Liver (tissue), 9 donors: ENCODE results near the gene CORO2A. TPM values are rescaled to one million over a fixed set of nuclear protein-coding genes. Genes with fewer than 3 reads are reported as not detected.

Experiments used
- DNase-seq: peaks from one replicate; pipeline ENCODE4 v3.0.0-alpha.2; 2017; ENCODE audit warnings: low spot score
- H3K27ac ChIP-seq, 2 donors: one replicate each; pipeline ENCODE4 v1.7.0; 2013; ENCODE audit warnings: inconsistent platforms in 2 of 2, low read length in 2 of 2, control low read depth in 1 of 2, low read depth in 1 of 2, mild to moderate bottlenecking in 1 of 2
- H3K27me3 ChIP-seq, 4 donors: one replicate each; pipeline versions ENCODE4 v1.6.1 to v1.7.0; 2013; ENCODE audit warnings: low read length in 3 of 4, inconsistent platforms in 1 of 4, mild to moderate bottlenecking in 1 of 4, moderate library complexity in 1 of 4; ENCODE audit not compliant: control insufficient read depth in 4 of 4, insufficient read depth in 4 of 4
- H3K36me3 ChIP-seq, 4 donors: one replicate each; pipeline versions ENCODE4 v1.6.1 to v1.7.0; 2013; ENCODE audit warnings: low read length in 3 of 4, mild to moderate bottlenecking in 3 of 4, low read depth in 1 of 4, moderate library complexity in 1 of 4; ENCODE audit not compliant: control insufficient read depth in 4 of 4, insufficient read depth in 3 of 4
- H3K4me1 ChIP-seq, 4 donors: one replicate each; pipeline versions ENCODE4 v1.6.1 to v1.7.0; 2013; ENCODE audit warnings: low read length in 3 of 4, mild to moderate bottlenecking in 3 of 4, moderate library complexity in 1 of 4; ENCODE audit not compliant: control insufficient read depth in 4 of 4, insufficient read depth in 4 of 4
- H3K4me3 ChIP-seq, 3 donors: one replicate each; pipeline versions ENCODE4 v1.6.1 to v1.7.0; 2013; ENCODE audit warnings: low read length in 3 of 3, control low read depth in 1 of 3, low read depth in 1 of 3, mild to moderate bottlenecking in 1 of 3
- H3K9ac ChIP-seq, 2 donors: one replicate each; pipeline ENCODE4 v1.7.0; 2013; ENCODE audit warnings: low read length in 2 of 2, mild to moderate bottlenecking in 2 of 2, moderate library complexity in 2 of 2, control low read depth in 1 of 2, low read depth in 1 of 2
- H3K9me3 ChIP-seq, 4 donors: one replicate each; pipeline versions ENCODE4 v1.6.1 to v1.7.0; 2013; ENCODE audit warnings: low read length in 3 of 4; ENCODE audit not compliant: control insufficient read depth in 4 of 4
- FOXA1 ChIP-seq: IDR thresholded peaks from 2 replicates; pipeline ENCODE4 v1.6.1; 2016; ENCODE audit warnings: antibody characterized with exemption
- FOXA2 ChIP-seq: IDR thresholded peaks from 2 replicates; pipeline ENCODE4 v1.6.1; 2016; ENCODE audit warnings: antibody characterized with exemption
- HNF4A ChIP-seq, 2 donors: conservative IDR thresholded peaks; 2 replicates each; pipeline ENCODE4 v1.6.1; 2016; ENCODE audit warnings: antibody characterized with exemption in 2 of 2, mild to moderate bottlenecking in 2 of 2
- HNF4G ChIP-seq: IDR thresholded peaks from 2 replicates; pipeline ENCODE4 v1.6.1; 2016; ENCODE audit warnings: antibody characterized with exemption
- JUND ChIP-seq, 2 donors: IDR thresholded peaks; 2 replicates each; pipeline ENCODE4 v1.6.1; 2016; ENCODE audit warnings: antibody characterized with exemption in 2 of 2
- MAX ChIP-seq: IDR thresholded peaks from 2 replicates; pipeline ENCODE4 v1.6.1; 2016; ENCODE audit warnings: antibody characterized with exemption
- NR2F2 ChIP-seq: IDR thresholded peaks from 2 replicates; pipeline ENCODE4 v1.6.1; 2016; ENCODE audit warnings: antibody characterized with exemption
- RAD21 ChIP-seq, 2 donors: IDR thresholded peaks; 2 replicates each; pipeline ENCODE4 v1.6.1; 2016; ENCODE audit warnings: antibody characterized with exemption in 2 of 2, mild to moderate bottlenecking in 2 of 2
- REST ChIP-seq: IDR thresholded peaks from 2 replicates; pipeline ENCODE4 v1.6.1; 2016; ENCODE audit warnings: antibody characterized with exemption, mild to moderate bottlenecking
- RXRA ChIP-seq, 2 donors: IDR thresholded peaks; 2 replicates each; pipeline ENCODE4 v1.6.1; 2017 to 2018; ENCODE audit warnings: antibody characterized with exemption in 2 of 2, mild to moderate bottlenecking in 1 of 2
- SP1 ChIP-seq: IDR thresholded peaks from 2 replicates; pipeline ENCODE4 v1.6.1; 2018; ENCODE audit warnings: antibody characterized with exemption, mild to moderate bottlenecking
- TAF1 ChIP-seq: conservative IDR thresholded peaks from 2 replicates; pipeline ENCODE4 v1.6.1; 2016; ENCODE audit warnings: antibody characterized with exemption, mild to moderate bottlenecking
- ZBTB33 ChIP-seq: IDR thresholded peaks from 2 replicates; pipeline ENCODE4 v1.6.1; 2016; ENCODE audit warnings: antibody characterized with exemption
- WGBS: extraction: QIAGEN DNeasy Blood & Tissue Kit; methylation state at CpG from one replicate; pipeline ENCODE4 v1.1.7; 2013; 5-methylcytosine and 5-hydroxymethylcytosine counted together
- polyA plus RNA-seq, 2 donors: library from polyadenylated mRNA; stranded (reverse) in 1 of 2; unstranded in 1 of 2; fragments of 200-250 nt in 1 of 2; fragments of >200 nt in 1 of 2; fragmentation: Nextera tagmentation in 1 of 2; extraction: Ambion mirVana in 1 of 2; gene quantifications; one replicate each; pipeline versions ENCODE4 v1.2.1 to v1.2.3, GENCODE V29; 2013 to 2015
- total RNA-seq, 2 donors: library from RNA; depleted of rRNA; stranded (reverse); fragments of >200 nt; gene quantifications; one replicate each; pipeline ENCODE4 v1.2.3, GENCODE V29; 2014
- donor health status: healthy.
- donor health status: healthy.
- donor health status: healthy.
- donor health status: healthy.
- donor health status: healthy.

Gene CORO2A
- total and polyA plus RNA-seq, 4 donors = 1.2 to 2.8 (median 1.4) TPM

DNA sequence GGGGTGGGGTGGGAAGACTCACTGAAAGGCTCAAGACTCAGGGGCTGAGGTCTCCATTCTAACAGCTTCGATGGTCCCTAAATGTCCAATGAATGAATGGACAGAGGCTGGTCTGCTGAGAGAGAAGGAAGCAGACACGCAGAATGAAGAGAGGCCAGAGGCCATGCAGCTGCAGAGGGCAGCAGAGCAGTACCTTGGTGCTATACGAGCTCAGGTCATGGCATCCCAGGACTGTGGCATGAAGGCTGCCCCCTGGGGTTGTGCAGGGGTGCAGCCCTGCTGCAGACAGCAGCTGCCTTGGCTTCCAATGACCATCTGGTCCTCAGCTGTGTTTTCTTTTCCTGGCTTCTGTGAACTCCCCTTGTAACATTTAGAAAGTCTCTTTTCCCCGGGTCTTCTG, 15.2 kb upstream of the CORO2A start:
- 78% methylated on average over 4 of the region's 4 CpGs for WGBS
- Histone ChIP-seq H3K9ac (no peak overlapping the region), H3K36me3 (peaks cover 0 to 6% (median 1%) of the 10 kb centered on the region in 4 donors)

GRCh38 chr9:98206754-98207153, 14.3 kb upstream of the CORO2A start:
- Histone ChIP-seq H3K4me3 (no peak overlapping the region), H3K9me3 (no peaks in the 10 kb centered on the region), H3K27ac (no peak overlapping the region), H3K27me3 (no peaks in the 10 kb centered on the region), H3K36me3 (peaks cover 0 to 6% (median 1%) of the 10 kb centered on the region in 4 donors), H3K9ac (no peak overlapping the region), H3K4me1 (peaks cover 0 to 29% (median 21%) of the 10 kb centered on the region in 4 donors)
- no peak for DNase-seq
- WGBS = 50% methylated on average over 2 of the region's 2 CpGs
- TF ChIP-seq SP1 = no peak
- TF ChIP-seq TAF1 = no peak
- TF ChIP-seq FOXA2 = no peak
- TF ChIP-seq HNF4G = no peak
- no peak for TF ChIP-seq REST
- TF ChIP-seq RXRA (IDR thresholded peaks at IDR 0.05) = no peak
- TF ChIP-seq JUND (IDR thresholded peaks at IDR 0.05) = no peak
- no peak for TF ChIP-seq NR2F2
- TF ChIP-seq ZBTB33 = no peak
- TF ChIP-seq RAD21 (IDR thresholded peaks at IDR 0.05) = no peak
- TF ChIP-seq FOXA1 = no peak

More for the DNA sequence above, 15.2 kb upstream of the CORO2A start:
- H3K4me3 ChIP-seq = no peak overlapping the region
- DNase-seq = no peak
- H3K27me3 ChIP-seq = no peaks in the 10 kb centered on the region
- no peaks in the 10 kb centered on the region for H3K9me3 ChIP-seq
- TF ChIP-seq RAD21 (IDR thresholded peaks at IDR 0.05) = peak; percentile 54 to 67
- peak in 1 of 2 donors; percentile 18 for TF ChIP-seq HNF4A (conservative IDR thresholded peaks at IDR 0.05)
- no peak for TF ChIP-seq RXRA (IDR thresholded peaks at IDR 0.05)
- no peak for TF ChIP-seq NR2F2
- no peak overlapping the region for H3K27ac ChIP-seq
- H3K4me1 ChIP-seq = peaks cover 0 to 26% (median 20%) of the 10 kb centered on the region in 4 donors

DNA sequence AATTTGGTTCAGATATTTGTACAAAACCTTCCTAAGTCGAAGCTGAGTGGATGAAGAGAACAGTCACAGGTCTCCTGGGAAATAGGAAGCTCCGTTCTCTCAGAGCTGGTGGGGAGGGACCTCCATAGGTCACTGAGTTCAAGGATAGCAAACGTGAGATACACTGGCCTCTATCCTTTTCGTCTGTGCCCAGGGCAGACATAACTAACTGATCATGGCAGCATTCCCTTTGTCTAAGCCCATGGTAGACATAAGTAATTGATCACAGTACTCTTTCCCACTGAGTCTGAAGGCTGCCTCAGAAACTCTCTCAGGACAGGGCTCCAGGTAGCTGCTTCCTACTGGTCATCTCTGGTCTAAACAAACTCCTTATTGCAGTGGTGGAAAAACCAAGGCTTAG, 12.3 kb upstream of the CORO2A start:
- Histone ChIP-seq H3K4me3 (no peak overlapping the region), H3K27ac (no peak overlapping the region), H3K27me3 (no peaks in the 10 kb centered on the region), H3K9ac (no peak overlapping the region), H3K9me3 (no peaks in the 10 kb centered on the region), H3K36me3 (peaks cover 0 to 7% (median 4%) of the 10 kb centered on the region in 4 donors), H3K4me1 (peaks cover 0 to 14% (median 7%) of the 10 kb centered on the region in 4 donors)
- 66% methylated on average over 4 of the region's 4 CpGs for WGBS
- TF ChIP-seq JUND (IDR thresholded peaks at IDR 0.05) = no peak
- no peak for TF ChIP-seq REST
- no peak for TF ChIP-seq SP1
- TF ChIP-seq FOXA2 = no peak
- no peak for TF ChIP-seq HNF4A (conservative IDR thresholded peaks at IDR 0.05)
- TF ChIP-seq FOXA1 = no peak
- TF ChIP-seq MAX = no peak
- no peak for DNase-seq
